SK-N-SH (cell line): ENCODE measurements around the gene ABHD2. TPM values are rescaled to one million over a fixed set of nuclear protein-coding genes. Genes with fewer than 3 reads are reported as not detected.

Experiments used
- CTCF ChIA-PET: fragments of 300-600, 350-600 bp; formaldehyde crosslinking; extraction: SDS; loops from one replicate; lab custom pipeline; 2021; lab: Yijun Ruan, JAX
- POLR2A ChIA-PET: fragments of 350-600 bp; sonication (Branson Sonifier 250); formaldehyde crosslinking; extraction: SDS; loops from one replicate; lab custom pipeline; 2020; ENCODE audit warnings: antibody characterized with exemption, inconsistent platforms; lab: Yijun Ruan, JAX
- DNase-seq: peaks from one replicate; pipeline ENCODE4 v3.0.0; 2012
- H2AFZ ChIP-seq: fragments of 200-600 bp; sonication (generic); 2 replicates; pipeline ENCODE4 v1.8.1; 2016; ENCODE audit warnings: antibody characterized with exemption, mild to moderate bottlenecking, low read depth
- H3F3A ChIP-seq: fragments of 200-600 bp; sonication (generic); replicated peaks from 2 replicates; pipeline ENCODE3; 2016; ENCODE audit warnings: antibody characterized with exemption, mild to moderate bottlenecking; ENCODE audit not compliant: insufficient read depth
- H3K27ac ChIP-seq, 2 experiments: fragments of 200-500 bp in 1 of 2; fragments of 200-600 bp in 1 of 2; sonication (Bioruptor generic) in 1 of 2; sonication (generic), shearing (Covaris generic) in 1 of 2; 2 replicates each; pipeline versions ENCODE4 v1.5.1 to v1.6.1; 2014 to 2016; ENCODE audit warnings: low read depth in 2 of 2, inconsistent platforms in 1 of 2, low read length in 1 of 2, mild to moderate bottlenecking in 1 of 2, mixed read lengths in 1 of 2
- H3K27me3 ChIP-seq: fragments of 200-600 bp; sonication (generic), shearing (Covaris generic); 2 replicates; pipeline ENCODE4 v1.6.1; 2016; ENCODE audit warnings: mixed run types; ENCODE audit not compliant: insufficient read depth
- H3K36me3 ChIP-seq, 2 experiments: fragments of 200-500 bp in 1 of 2; fragments of 200-600 bp in 1 of 2; sonication (Bioruptor generic) in 1 of 2; sonication (generic) in 1 of 2; replicated peaks in 1 of 2; 2 replicates each; pipeline versions ENCODE3 to v1.5.1; 2014 to 2016; ENCODE audit warnings: low read length in 1 of 2, mild to moderate bottlenecking in 1 of 2; ENCODE audit not compliant: insufficient read depth in 2 of 2, control insufficient read depth in 1 of 2
- H3K4me1 ChIP-seq, 2 experiments: fragments of 200-500 bp in 1 of 2; fragments of 200-600 bp in 1 of 2; sonication (Bioruptor generic) in 1 of 2; sonication (generic), shearing (Covaris generic) in 1 of 2; 2 replicates each; pipeline versions ENCODE4 v1.5.1 to v1.6.1; 2014 to 2016; ENCODE audit warnings: low read depth in 1 of 2, low read length in 1 of 2, mixed run types in 1 of 2; ENCODE audit not compliant: insufficient read depth in 2 of 2, control insufficient read depth in 1 of 2
- H3K4me2 ChIP-seq: fragments of 200-600 bp; sonication (generic), shearing (Covaris generic); 2 replicates; pipeline ENCODE4 v1.6.1; 2017; ENCODE audit warnings: mixed run types
- H3K4me3 ChIP-seq, 2 experiments: fragments of 200-500 bp in 1 of 2; fragments of 200-600 bp in 1 of 2; sonication (Bioruptor generic) in 1 of 2; sonication (generic), shearing (Covaris generic) in 1 of 2; 2 replicates each; pipeline versions ENCODE4 v1.5.1 to v1.8.1; 2014 to 2016; ENCODE audit warnings: low read depth in 2 of 2, inconsistent platforms in 1 of 2, low read length in 1 of 2, mild to moderate bottlenecking in 1 of 2, mixed read lengths in 1 of 2, moderate library complexity in 1 of 2
- H3K79me2 ChIP-seq: fragments of 200-600 bp; sonication (generic); 2 replicates; pipeline ENCODE4 v1.8.1; 2017; ENCODE audit warnings: mild to moderate bottlenecking; ENCODE audit not compliant: insufficient read depth
- H3K9ac ChIP-seq: fragments of 200-600 bp; sonication (generic); 2 replicates; pipeline ENCODE4 v1.6.1; 2017; ENCODE audit warnings: mixed run types
- H3K9me2 ChIP-seq: fragments of 200-600 bp; sonication (generic); 2 replicates; pipeline ENCODE4 v1.6.1; 2017; ENCODE audit warnings: mixed run types
- H3K9me3 ChIP-seq: fragments of 200-600 bp; sonication (generic); 2 replicates; pipeline ENCODE4 v1.6.1; 2017; ENCODE audit warnings: mixed run types, mild to moderate bottlenecking, moderate library complexity
- H4K20me1 ChIP-seq: fragments of 200-600 bp; sonication (generic); 2 replicates; pipeline ENCODE4 v1.6.1; 2017; ENCODE audit warnings: mild to moderate bottlenecking, mixed run types; ENCODE audit not compliant: insufficient read depth
- CHD2 ChIP-seq: fragments of 150-350 bp; IDR thresholded peaks from 2 replicates; pipeline ENCODE4 v1.6.1; 2018; ENCODE audit warnings: low read length; ENCODE audit not compliant: partially characterized antibody
- EZH2phosphoT487 ChIP-seq: fragments of 200-600 bp; sonication (generic); IDR thresholded peaks from 2 replicates; pipeline ENCODE4 v1.6.1; 2017; ENCODE audit warnings: low read depth, mixed run types, mild to moderate bottlenecking, antibody characterized with exemption, moderate library complexity, borderline replicate concordance
- FOXJ3 ChIP-seq: sonication (generic); formaldehyde crosslinking; IDR thresholded peaks from 2 replicates; pipeline ENCODE4 v1.5.1; 2020; ENCODE audit warnings: mild to moderate bottlenecking, missing genetic modification reagents
- MAX ChIP-seq: IDR thresholded peaks from 2 replicates; pipeline ENCODE4 v1.4.0; 2012; ENCODE audit warnings: low read depth
- MEF2A ChIP-seq: IDR thresholded peaks from 2 replicates; pipeline ENCODE4 v1.4.0; 2012; ENCODE audit warnings: low read depth, borderline replicate concordance
- NFIC ChIP-seq: IDR thresholded peaks from 2 replicates; pipeline ENCODE4 v1.4.0; 2012; ENCODE audit warnings: borderline replicate concordance
- NRF1 ChIP-seq: IDR thresholded peaks from 2 replicates; pipeline ENCODE4 v1.6.1; 2012; ENCODE audit warnings: low read depth, mild to moderate bottlenecking, low read length
- POLR2AphosphoS5 ChIP-seq: IDR thresholded peaks from 2 replicates; pipeline ENCODE4 v1.6.1; 2012; ENCODE audit warnings: low read depth, low read length
- RFX5 ChIP-seq: IDR thresholded peaks from 2 replicates; pipeline ENCODE4 v1.6.1; 2012; ENCODE audit warnings: mild to moderate bottlenecking, improper control_type of control experiment, low read length
- SIN3A ChIP-seq: IDR thresholded peaks from 2 replicates; pipeline ENCODE4 v1.6.1; 2012; ENCODE audit warnings: low read depth, mild to moderate bottlenecking, low read length, moderate library complexity, borderline replicate concordance
- SMC3 ChIP-seq: IDR thresholded peaks from 2 replicates; pipeline ENCODE4 v1.6.1; 2012; ENCODE audit warnings: low read depth, low read length, improper control_type of control experiment
- TAF1 ChIP-seq: IDR thresholded peaks from 2 replicates; pipeline ENCODE4 v1.6.1; 2012; ENCODE audit warnings: low read depth, mild to moderate bottlenecking, low read length, moderate library complexity, borderline replicate concordance
- TEAD4 ChIP-seq: IDR thresholded peaks from 2 replicates; pipeline ENCODE4 v1.4.0; 2012; ENCODE audit warnings: mild to moderate bottlenecking, borderline replicate concordance; ENCODE audit not compliant: insufficient read depth
- WGBS: methylation state at CpG from one replicate; pipeline ENCODE4 v1.1.6; 2017; ENCODE audit warnings: low lambda C conversion rate; 5-methylcytosine and 5-hydroxymethylcytosine counted together
- polyA plus RNA-seq, 3 experiments: library from polyadenylated mRNA; depleted of rRNA; stranded (reverse); fragments of >200 nt; gene quantifications; 2 replicates each; pipeline ENCODE4 v1.2.3, GENCODE V29; 2012

ABHD2 gene
- polyA plus RNA-seq, 1 of the 3 experiments (the other 2 are of a cell fraction) = 19.2 TPM

GRCh38 chr15:89075101-89075640, 13.1 kb upstream of the ABHD2 start:
- Histone ChIP-seq H3K79me2 (no peaks in the 10 kb centered on the region), H3F3A (no peaks in the 10 kb centered on the region), H3K27me3 (no peaks in the 10 kb centered on the region), H3K4me2 (no peak overlapping the region), H4K20me1 (no peaks in the 10 kb centered on the region), H3K27ac (no peak overlapping the region), H3K9me2 (no peaks in the 10 kb centered on the region), H3K9ac (no peak overlapping the region), H3K36me3 (no peaks in the 10 kb centered on the region), H3K4me1 (no peaks in the 10 kb centered on the region), H3K9me3 (no peaks in the 10 kb centered on the region), H2AFZ (no peak overlapping the region), H3K4me3 (no peak overlapping the region)
- TF ChIP-seq NRF1 (no peak), MEF2A (no peak), TAF1 (no peak), SIN3A (no peak), TEAD4 (no peak), POLR2AphosphoS5 (no peak)
- POLR2A ChIA-PET = interaction anchor here (0.8 kb wide), 1 partner anchor 34 kb away, joined by 3 read pairs; no protein-coding TSS in a partner anchor
- no peak for DNase-seq
- CTCF ChIA-PET = interaction anchor here (0.9 to 4.2 kb wide), 5 partner anchors 18 to 196 kb away, joined by 3 to 21 read pairs (median 4); no protein-coding TSS in a partner anchor
- 46% methylated on average over 4 of the region's 4 CpGs for WGBS

GRCh38 chr15:89075846-89076245, 12.4 kb upstream of the ABHD2 start:
- Histone ChIP-seq H4K20me1 (no peaks in the 10 kb centered on the region), H3K79me2 (no peaks in the 10 kb centered on the region), H3K9me2 (no peaks in the 10 kb centered on the region), H3K27me3 (no peaks in the 10 kb centered on the region), H3K4me1 (no peaks in the 10 kb centered on the region), H3K27ac (no peak overlapping the region), H3K36me3 (no peaks in the 10 kb centered on the region), H3F3A (no peaks in the 10 kb centered on the region), H3K4me3 (no peak overlapping the region), H3K9me3 (no peaks in the 10 kb centered on the region), H3K9ac (no peak overlapping the region), H3K4me2 (no peak overlapping the region), H2AFZ (no peak overlapping the region)
- DNase-seq = no peak
- no peak for TF ChIP-seq CHD2
- TF ChIP-seq SMC3 = no peak
- no peak for TF ChIP-seq FOXJ3 (CRISPR knock-in tag)
- no peak for TF ChIP-seq TAF1
- no peak for TF ChIP-seq RFX5
- TF ChIP-seq EZH2phosphoT487 = no peak
- no peak for TF ChIP-seq MAX
- TF ChIP-seq NFIC = no peak
- TF ChIP-seq MEF2A = no peak
- CTCF ChIA-PET = interaction anchor here (0.7 to 2.5 kb wide), 4 partner anchors 18 to 197 kb away, joined by 3 to 11 read pairs (median 3); no protein-coding TSS in a partner anchor
- POLR2A ChIA-PET = interaction anchor here (0.8 kb wide), 1 partner anchor 33 kb away, joined by 3 read pairs; no protein-coding TSS in a partner anchor
- 77% methylated on average over 4 of the region's 4 CpGs for WGBS
